ENCODE data around the gene DTL.

DNA sequence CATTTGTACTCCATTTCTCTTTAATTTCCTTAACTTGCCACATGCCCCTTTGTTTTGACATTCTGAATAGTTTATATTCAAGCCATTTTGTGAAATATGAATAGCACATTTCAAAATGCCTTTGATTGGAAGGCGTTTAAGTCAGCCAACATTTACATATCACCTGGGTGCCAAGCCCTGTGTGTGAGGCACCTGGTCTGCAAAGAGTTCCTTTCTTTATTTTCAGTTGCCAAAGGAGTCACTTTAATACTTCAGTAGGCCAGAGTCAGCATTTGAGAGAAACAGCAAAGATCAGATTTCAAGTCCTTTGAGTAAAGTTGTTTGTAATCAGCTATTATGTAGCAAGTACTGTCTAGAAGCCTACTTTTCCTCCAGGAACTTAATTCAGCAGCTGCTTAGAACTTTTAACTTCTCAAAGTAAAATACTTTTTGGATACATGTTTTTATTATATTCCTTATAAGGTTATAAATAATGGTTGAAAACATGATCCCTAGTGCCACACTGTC, 70.8 kb downstream of the DTL start:
- TF ChIP-seq, protein P1, sequence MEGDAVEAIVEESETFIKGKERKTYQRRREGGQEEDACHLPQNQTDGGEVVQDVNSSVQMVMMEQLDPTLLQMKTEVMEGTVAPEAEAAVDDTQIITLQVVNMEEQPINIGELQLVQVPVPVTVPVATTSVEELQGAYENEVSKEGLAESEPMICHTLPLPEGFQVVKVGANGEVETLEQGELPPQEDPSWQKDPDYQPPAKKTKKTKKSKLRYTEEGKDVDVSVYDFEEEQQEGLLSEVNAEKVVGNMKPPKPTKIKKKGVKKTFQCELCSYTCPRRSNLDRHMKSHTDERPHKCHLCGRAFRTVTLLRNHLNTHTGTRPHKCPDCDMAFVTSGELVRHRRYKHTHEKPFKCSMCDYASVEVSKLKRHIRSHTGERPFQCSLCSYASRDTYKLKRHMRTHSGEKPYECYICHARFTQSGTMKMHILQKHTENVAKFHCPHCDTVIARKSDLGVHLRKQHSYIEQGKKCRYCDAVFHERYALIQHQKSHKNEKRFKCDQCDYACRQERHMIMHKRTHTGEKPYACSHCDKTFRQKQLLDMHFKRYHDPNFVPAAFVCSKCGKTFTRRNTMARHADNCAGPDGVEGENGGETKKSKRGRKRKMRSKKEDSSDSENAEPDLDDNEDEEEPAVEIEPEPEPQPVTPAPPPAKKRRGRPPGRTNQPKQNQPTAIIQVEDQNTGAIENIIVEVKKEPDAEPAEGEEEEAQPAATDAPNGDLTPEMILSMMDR (IDR thresholded peaks at IDR 0.05): no peak
- TF ChIP-seq POLR2A (IDR thresholded peaks at IDR 0.05; ENCODE audit: low read depth): no peak
